Osteoblast (primary cell): ENCODE results near the gene ANO7. TPM values are rescaled to one million over a fixed set of nuclear protein-coding genes. Genes with fewer than 3 reads are reported as not detected.

Experiments used
- DNase-seq: peaks from one replicate; pipeline ENCODE4 v3.0.0; 2011; ENCODE audit warnings: low spot score, mixed read lengths; ENCODE audit not compliant: insufficient read length; ENCODE audit errors: missing footprints
- H2AFZ ChIP-seq: 2 replicates; pipeline ENCODE4 v1.6.0; 2011; ENCODE audit warnings: mild to moderate bottlenecking, low read length
- H3K27ac ChIP-seq: 2 replicates; pipeline ENCODE4 v1.5.1; 2011; ENCODE audit warnings: mild to moderate bottlenecking, low read depth, low read length, moderate library complexity
- H3K27me3 ChIP-seq: 2 replicates; pipeline ENCODE4 v1.6.0; 2012; ENCODE audit warnings: mild to moderate bottlenecking, control low read depth, inconsistent platforms, low read length, moderate library complexity; ENCODE audit not compliant: insufficient read depth
- H3K36me3 ChIP-seq: 2 replicates; pipeline ENCODE4 v1.5.1; 2011; ENCODE audit warnings: mild to moderate bottlenecking, low read length, control low read depth, moderate library complexity; ENCODE audit not compliant: insufficient read depth
- H3K4me1 ChIP-seq: 2 replicates; pipeline ENCODE4 v1.5.1; 2011; ENCODE audit warnings: mild to moderate bottlenecking, low read length, control low read depth, moderate library complexity; ENCODE audit not compliant: insufficient read depth
- H3K4me2 ChIP-seq: 2 replicates; pipeline ENCODE4 v1.6.0; 2011; ENCODE audit warnings: mild to moderate bottlenecking, low read length; ENCODE audit not compliant: insufficient read depth
- H3K4me3 ChIP-seq: fragments of 200-600 bp; sonication (generic); 3 replicates; pipeline ENCODE4 v1.5.1; 2012; ENCODE audit warnings: mild to moderate bottlenecking, low read length, inconsistent platforms; ENCODE audit not compliant: insufficient read depth
- H3K79me2 ChIP-seq: 2 replicates; pipeline ENCODE4 v1.6.0; 2012; ENCODE audit warnings: mild to moderate bottlenecking, low read length, control low read depth, inconsistent platforms; ENCODE audit not compliant: insufficient read depth
- H3K9me3 ChIP-seq: 2 replicates; pipeline ENCODE4 v1.5.1; 2011; ENCODE audit warnings: low read depth, low read length, control low read depth
- H4K20me1 ChIP-seq: 2 replicates; pipeline ENCODE4 v1.6.0; 2012; ENCODE audit warnings: mild to moderate bottlenecking, low read length, control low read depth; ENCODE audit not compliant: insufficient read depth
- total RNA-seq: library from RNA; depleted of rRNA; stranded (reverse); fragments of >200 nt; gene quantifications from 2 replicates; pipeline ENCODE4 v1.2.3, GENCODE V29; 2012
- TF ChIP-seq, protein P1 (sequence below): IDR thresholded peaks from 2 replicates; pipeline ENCODE4 v1.5.1; 2011; ENCODE audit warnings: mild to moderate bottlenecking, low read depth, low read length, moderate library complexity; ENCODE audit errors: extremely low read depth

ANO7 gene
- total RNA-seq, 1 donor, result 1.8 TPM

DNA sequence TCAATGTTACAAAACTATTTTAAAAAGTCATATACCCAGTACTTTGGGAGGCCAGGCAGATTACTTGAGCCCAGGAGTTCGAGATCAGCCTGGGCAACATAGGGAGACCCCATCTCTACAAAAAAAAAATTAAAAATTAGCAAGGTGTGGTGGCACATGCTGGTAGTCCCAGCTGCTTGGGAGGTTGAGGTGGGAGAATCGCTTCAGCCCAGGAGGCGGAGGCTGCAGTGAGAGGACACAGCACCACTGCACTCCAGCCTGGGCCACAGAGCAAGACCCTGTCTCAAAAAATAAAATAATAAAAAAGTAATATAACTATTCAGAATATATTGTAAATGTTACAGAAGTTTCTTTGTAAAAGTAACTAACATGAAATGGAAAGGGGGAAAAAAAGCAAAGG lies 41.1 kb upstream of the ANO7 start:
- Histone ChIP-seq H3K27me3 (no peaks in the 10 kb centered on the region), H3K4me3 (no peak overlapping the region), H3K4me2 (no peak overlapping the region), H3K79me2 (peaks cover 47% of the 10 kb centered on the region), H3K4me1 (peaks cover 20% of the 10 kb centered on the region), H4K20me1 (peaks cover 7% of the 10 kb centered on the region), H3K36me3 (no peaks in the 10 kb centered on the region), H3K9me3 (no peaks in the 10 kb centered on the region), H3K27ac (no peak overlapping the region), H2AFZ (no peak overlapping the region)
- no peak for DNase-seq
- TF ChIP-seq, protein P1, sequence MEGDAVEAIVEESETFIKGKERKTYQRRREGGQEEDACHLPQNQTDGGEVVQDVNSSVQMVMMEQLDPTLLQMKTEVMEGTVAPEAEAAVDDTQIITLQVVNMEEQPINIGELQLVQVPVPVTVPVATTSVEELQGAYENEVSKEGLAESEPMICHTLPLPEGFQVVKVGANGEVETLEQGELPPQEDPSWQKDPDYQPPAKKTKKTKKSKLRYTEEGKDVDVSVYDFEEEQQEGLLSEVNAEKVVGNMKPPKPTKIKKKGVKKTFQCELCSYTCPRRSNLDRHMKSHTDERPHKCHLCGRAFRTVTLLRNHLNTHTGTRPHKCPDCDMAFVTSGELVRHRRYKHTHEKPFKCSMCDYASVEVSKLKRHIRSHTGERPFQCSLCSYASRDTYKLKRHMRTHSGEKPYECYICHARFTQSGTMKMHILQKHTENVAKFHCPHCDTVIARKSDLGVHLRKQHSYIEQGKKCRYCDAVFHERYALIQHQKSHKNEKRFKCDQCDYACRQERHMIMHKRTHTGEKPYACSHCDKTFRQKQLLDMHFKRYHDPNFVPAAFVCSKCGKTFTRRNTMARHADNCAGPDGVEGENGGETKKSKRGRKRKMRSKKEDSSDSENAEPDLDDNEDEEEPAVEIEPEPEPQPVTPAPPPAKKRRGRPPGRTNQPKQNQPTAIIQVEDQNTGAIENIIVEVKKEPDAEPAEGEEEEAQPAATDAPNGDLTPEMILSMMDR, result no peak

DNA sequence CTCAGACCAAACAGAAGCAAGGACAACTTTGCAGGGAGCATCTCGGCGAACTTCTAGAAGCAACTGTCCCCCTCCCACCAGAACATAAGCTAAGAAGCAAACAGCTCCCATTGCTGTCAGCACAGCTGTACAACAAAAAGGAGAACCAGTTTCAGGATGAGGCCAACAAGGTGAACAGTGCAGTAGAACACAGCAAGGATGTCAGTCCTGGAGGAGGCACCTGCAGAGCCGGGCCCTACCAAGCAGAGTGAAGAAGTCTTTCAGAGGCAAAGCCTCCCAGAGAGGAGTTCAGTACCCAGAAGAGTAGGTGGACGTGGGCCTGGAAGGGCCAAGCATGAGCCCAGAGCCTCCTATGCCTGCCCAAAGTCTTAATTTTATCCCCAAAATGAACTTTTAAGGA lies 40.2 kb upstream of the ANO7 start:
- no peaks in the 10 kb centered on the region for H3K9me3 ChIP-seq
- H3K79me2 ChIP-seq, result peaks cover 55% of the 10 kb centered on the region
- H3K27ac ChIP-seq, result no peak overlapping the region
- H2AFZ ChIP-seq, result peak overlapping the region; percentile 99
- H3K4me3 ChIP-seq, result peak overlapping the region; percentile 91
- peak overlapping the region; percentile 100 for H3K4me2 ChIP-seq
- peaks cover 21% of the 10 kb centered on the region for H3K4me1 ChIP-seq
- H4K20me1 ChIP-seq, result peaks cover 13% of the 10 kb centered on the region
- no peaks in the 10 kb centered on the region for H3K36me3 ChIP-seq
- TF ChIP-seq, protein P1, result no peak
- no peaks in the 10 kb centered on the region for H3K27me3 ChIP-seq
- no peak for DNase-seq

DNA sequence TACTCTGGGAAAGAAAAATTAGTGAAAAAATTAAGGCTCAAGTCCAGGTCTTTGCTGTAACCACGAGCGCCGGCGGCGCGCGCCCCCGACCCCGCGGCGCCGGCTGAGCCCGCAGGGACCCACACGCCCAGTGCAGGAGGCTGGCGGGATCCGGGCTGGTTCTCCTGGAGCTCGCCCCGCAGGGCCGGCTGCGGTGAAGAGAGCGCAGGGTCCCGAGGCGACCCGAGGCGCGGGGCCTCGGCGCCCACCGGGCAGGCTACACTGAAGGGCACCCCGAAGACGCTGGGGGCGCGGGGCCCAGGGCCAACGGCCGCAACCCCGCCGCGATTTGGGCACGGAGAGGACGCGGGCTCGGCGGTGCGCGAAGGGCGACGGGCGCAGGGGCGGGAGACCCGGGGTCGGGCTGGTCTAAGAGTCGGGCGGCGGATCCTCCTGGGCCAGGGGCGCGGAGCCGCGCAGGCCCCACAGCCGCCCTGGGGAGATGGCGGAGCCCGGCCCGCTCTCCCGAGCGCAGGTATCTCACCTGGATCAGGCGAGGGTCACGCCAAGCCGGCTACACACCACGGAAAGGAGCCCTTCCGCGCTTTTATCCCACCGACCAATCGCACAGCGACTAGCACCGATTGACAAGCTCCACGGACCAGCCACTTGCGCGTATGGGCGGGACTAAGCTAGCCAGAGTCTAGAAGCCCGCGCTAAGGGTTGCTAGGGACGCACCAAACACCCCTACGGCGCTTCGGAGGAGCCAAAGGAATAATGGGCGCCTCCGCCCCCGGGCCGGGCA lies 39.4 kb upstream of the ANO7 start, which contains the start of gene PASK:
Gene PASK (minus strand): TSS at position 582 of the 784 bp plus-strand sequence. CDS start 6,440 bp downstream, outside the sequence.
- H3K9me3 ChIP-seq, result no peaks in the 10 kb centered on the region
- peak within 1 kb of the TSS; percentile 54 for H3K27ac ChIP-seq
- H3K4me3 ChIP-seq, result peak within 1 kb of the TSS; percentile 91
- DNase-seq, result peak; percentile 99
- H4K20me1 ChIP-seq, result peaks cover 13% of the 10 kb centered on the region
- peak within 1 kb of the TSS; percentile 99 for H2AFZ ChIP-seq
- H3K79me2 ChIP-seq, result peaks cover 55% of the 10 kb centered on the region
- peaks cover 1% of the 10 kb centered on the region for H3K36me3 ChIP-seq
- TF ChIP-seq, protein P1, result no peak
- peak within 1 kb of the TSS; percentile 100 for H3K4me2 ChIP-seq
- H3K4me1 ChIP-seq, result peaks cover 22% of the 10 kb centered on the region
- H3K27me3 ChIP-seq, result no peaks in the 10 kb centered on the region

DNA sequence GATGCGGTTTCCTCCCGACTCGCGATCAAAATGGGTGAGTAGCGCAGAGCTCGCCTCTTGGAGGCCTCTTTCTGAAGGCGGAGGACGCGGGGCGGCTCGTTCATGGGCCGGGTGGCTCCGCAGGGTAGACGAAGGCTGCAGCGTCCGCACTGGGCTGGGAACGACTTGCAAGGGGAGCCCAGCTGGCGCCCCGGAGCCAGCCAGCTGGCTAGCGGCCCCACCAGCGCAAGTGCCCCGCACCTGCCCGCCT lies 38.9 kb upstream of the ANO7 start:
- Histone ChIP-seq H3K4me3 (peak overlapping the region; percentile 91), H2AFZ (peak overlapping the region; percentile 99), H3K27me3 (no peaks in the 10 kb centered on the region), H3K9me3 (no peaks in the 10 kb centered on the region), H3K79me2 (peaks cover 51% of the 10 kb centered on the region), H3K4me2 (peak overlapping the region; percentile 100), H3K4me1 (peaks cover 27% of the 10 kb centered on the region), H3K36me3 (peaks cover 3% of the 10 kb centered on the region), H4K20me1 (peaks cover 13% of the 10 kb centered on the region), H3K27ac (peak overlapping the region; percentile 54)
- DNase-seq, result no peak
- TF ChIP-seq, protein P1, result no peak
